Measurements from ENCODE around the gene GJB2. TPM values are rescaled to one million over a fixed set of nuclear protein-coding genes. Genes with fewer than 3 reads are reported as not detected.

Gene GJB2
- total and polyA plus RNA-seq, 10 of the 15 experiments (the other 5 are each of a cell fraction or from before 2014, with no cell fraction given), result 0.07 to 0.59 (median 0.31) TPM; not detected in 1

DNA sequence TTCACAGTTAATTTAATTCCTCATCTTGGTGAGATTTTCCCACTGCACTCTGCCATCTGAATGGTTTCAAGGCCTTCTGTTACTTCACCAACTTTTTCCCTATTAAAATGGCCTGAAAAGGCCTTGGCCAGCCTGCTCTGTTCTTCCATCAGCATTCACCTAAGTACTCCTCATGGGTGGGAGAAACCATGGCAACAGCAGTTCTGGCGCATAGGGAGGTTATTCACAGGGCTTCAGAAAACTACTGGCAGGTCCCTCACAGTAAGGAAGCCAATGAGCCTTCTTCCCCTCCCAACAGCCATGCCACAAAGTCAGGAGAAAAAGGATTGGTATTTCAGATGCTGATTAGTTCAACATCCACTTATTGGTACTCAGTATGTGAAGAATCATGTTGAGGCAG lies 17.2 kb upstream of the GJB2 start:
- intact Hi-C loops (cut with micrococcal nuclease; ENCODE audit: unreplicated experiment), result no loop called here
- no peaks in the 10 kb centered on the region for H3K4me1 ChIP-seq (ENCODE audit: control insufficient read depth, insufficient read depth, low read length)
- TF ChIP-seq TCF3 (IDR thresholded peaks at IDR 0.05; ENCODE audit: borderline replicate concordance, insufficient read depth, low read depth, low read length), result no peak
- TF ChIP-seq, protein P1, sequence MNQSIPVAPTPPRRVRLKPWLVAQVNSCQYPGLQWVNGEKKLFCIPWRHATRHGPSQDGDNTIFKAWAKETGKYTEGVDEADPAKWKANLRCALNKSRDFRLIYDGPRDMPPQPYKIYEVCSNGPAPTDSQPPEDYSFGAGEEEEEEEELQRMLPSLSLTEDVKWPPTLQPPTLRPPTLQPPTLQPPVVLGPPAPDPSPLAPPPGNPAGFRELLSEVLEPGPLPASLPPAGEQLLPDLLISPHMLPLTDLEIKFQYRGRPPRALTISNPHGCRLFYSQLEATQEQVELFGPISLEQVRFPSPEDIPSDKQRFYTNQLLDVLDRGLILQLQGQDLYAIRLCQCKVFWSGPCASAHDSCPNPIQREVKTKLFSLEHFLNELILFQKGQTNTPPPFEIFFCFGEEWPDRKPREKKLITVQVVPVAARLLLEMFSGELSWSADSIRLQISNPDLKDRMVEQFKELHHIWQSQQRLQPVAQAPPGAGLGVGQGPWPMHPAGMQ (IDR thresholded peaks at IDR 0.05; ENCODE audit: borderline replicate concordance), result no peak
- TF ChIP-seq, protein P2, sequence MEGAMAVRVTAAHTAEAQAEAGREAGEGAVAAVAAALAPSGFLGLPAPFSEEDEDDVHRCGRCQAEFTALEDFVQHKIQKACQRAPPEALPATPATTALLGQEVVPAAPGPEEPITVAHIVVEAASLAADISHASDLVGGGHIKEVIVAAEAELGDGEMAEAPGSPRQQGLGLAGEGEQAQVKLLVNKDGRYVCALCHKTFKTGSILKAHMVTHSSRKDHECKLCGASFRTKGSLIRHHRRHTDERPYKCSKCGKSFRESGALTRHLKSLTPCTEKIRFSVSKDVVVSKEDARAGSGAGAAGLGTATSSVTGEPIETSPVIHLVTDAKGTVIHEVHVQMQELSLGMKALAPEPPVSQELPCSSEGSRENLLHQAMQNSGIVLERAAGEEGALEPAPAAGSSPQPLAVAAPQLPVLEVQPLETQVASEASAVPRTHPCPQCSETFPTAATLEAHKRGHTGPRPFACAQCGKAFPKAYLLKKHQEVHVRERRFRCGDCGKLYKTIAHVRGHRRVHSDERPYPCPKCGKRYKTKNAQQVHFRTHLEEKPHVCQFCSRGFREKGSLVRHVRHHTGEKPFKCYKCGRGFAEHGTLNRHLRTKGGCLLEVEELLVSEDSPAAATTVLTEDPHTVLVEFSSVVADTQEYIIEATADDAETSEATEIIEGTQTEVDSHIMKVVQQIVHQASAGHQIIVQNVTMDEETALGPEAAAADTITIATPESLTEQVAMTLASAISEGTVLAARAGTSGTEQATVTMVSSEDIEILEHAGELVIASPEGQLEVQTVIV (IDR thresholded peaks at IDR 0.05; ENCODE audit: borderline replicate concordance, partially characterized antibody), result no peak
- TF ChIP-seq NBN (IDR thresholded peaks at IDR 0.05), result no peak
- TF ChIP-seq, protein P3, sequence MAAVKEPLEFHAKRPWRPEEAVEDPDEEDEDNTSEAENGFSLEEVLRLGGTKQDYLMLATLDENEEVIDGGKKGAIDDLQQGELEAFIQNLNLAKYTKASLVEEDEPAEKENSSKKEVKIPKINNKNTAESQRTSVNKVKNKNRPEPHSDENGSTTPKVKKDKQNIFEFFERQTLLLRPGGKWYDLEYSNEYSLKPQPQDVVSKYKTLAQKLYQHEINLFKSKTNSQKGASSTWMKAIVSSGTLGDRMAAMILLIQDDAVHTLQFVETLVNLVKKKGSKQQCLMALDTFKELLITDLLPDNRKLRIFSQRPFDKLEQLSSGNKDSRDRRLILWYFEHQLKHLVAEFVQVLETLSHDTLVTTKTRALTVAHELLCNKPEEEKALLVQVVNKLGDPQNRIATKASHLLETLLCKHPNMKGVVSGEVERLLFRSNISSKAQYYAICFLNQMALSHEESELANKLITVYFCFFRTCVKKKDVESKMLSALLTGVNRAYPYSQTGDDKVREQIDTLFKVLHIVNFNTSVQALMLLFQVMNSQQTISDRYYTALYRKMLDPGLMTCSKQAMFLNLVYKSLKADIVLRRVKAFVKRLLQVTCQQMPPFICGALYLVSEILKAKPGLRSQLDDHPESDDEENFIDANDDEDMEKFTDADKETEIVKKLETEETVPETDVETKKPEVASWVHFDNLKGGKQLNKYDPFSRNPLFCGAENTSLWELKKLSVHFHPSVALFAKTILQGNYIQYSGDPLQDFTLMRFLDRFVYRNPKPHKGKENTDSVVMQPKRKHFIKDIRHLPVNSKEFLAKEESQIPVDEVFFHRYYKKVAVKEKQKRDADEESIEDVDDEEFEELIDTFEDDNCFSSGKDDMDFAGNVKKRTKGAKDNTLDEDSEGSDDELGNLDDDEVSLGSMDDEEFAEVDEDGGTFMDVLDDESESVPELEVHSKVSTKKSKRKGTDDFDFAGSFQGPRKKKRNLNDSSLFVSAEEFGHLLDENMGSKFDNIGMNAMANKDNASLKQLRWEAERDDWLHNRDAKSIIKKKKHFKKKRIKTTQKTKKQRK (IDR thresholded peaks at IDR 0.05; ENCODE audit: low read depth, low read length), result no peak
- in situ Hi-C loops (cut with MboI), result no loop called here
- no peak overlapping the region for H3K9ac ChIP-seq (ENCODE audit: control insufficient read depth, insufficient read depth, low read length)
- no peaks in the 10 kb centered on the region for H3K9me3 ChIP-seq (replicated peaks; ENCODE audit: control insufficient read depth, insufficient read depth, low read length)
- POLR2A ChIA-PET, result no interaction called here
- ATAC-seq (no peak), DNase-seq (ENCODE audit: low read depth, low spot score) (no peak), FAIRE-seq (no peak)
- no TSS peak for BruUV-seq (replicated peaks)
- H3K4me3 ChIP-seq, result no peak overlapping the region
- H3K79me2 ChIP-seq (ENCODE audit: control insufficient read depth, insufficient read depth, low read length), result no peaks in the 10 kb centered on the region
- H2AFZ ChIP-seq (ENCODE audit: control insufficient read depth, low read depth, low read length), result no peak overlapping the region
- no peak overlapping the region for H3K4me2 ChIP-seq (ENCODE audit: control insufficient read depth, insufficient read depth)
- CTCF ChIA-PET, result interaction anchor here (0.7 to 1.0 kb wide), 2 partner anchors 19 to 278 kb away, joined by 3 read pairs; no protein-coding TSS in a partner anchor
- RAD21 ChIA-PET (ENCODE audit: unreplicated experiment), result no interaction called here
- H3K36me3 ChIP-seq (ENCODE audit: control insufficient read depth in 2 of 2, insufficient read depth in 2 of 2, low read length in 1 of 2), result no peaks in the 10 kb centered on the region
- H3K27ac ChIP-seq (ENCODE audit: control insufficient read depth, insufficient read depth), result no peak overlapping the region
- no peaks in the 10 kb centered on the region for H4K20me1 ChIP-seq (ENCODE audit: control insufficient read depth, insufficient read depth)
- SMC1A ChIA-PET (ENCODE audit: uncharacterized antibody, unreplicated experiment), result interaction anchor here (0.7 kb wide), 1 partner anchor 24 kb away, joined by 3 read pairs; no protein-coding TSS in a partner anchor
- WGBS (ENCODE audit: insufficient coverage, insufficient replicate concordance, low lambda C conversion rate, missing lambda C conversion rate), result 64% methylated on average over 1 of the region's 1 CpG
- H3K27me3 ChIP-seq (replicated peaks in 1 of 2; ENCODE audit: control insufficient read depth in 2 of 2, insufficient read depth in 2 of 2, low read length in 1 of 2), result peaks cover 0 to 1% of the 10 kb centered on the region in 2 experiments; a peak in 1 of 4 replicates

Measured in GM12878 (cell line).